ENCODE measurements around the gene TEX26.

TEX26 gene

GRCh38 chr13:31016342-31017325 lies 84.2 kb downstream of the TEX26 start:
- DNase-seq, result no peak

- DNase-seq, result no peak
Observed at GRCh38 chr13:31018511-31018910, 86.1 kb downstream of the TEX26 start.

GRCh38 chr13:31020996-31021395 lies 88.5 kb downstream of the TEX26 start:
- no peak for DNase-seq

- no peak for DNase-seq
Observed at GRCh38 chr13:31022288-31022895, 89.9 kb downstream of the TEX26 start.

GRCh38 chr13:31022928-31023530 lies 90.6 kb downstream of the TEX26 start:
- no peak for DNase-seq
